ENCODE data around the gene SLC26A9. TPM values are rescaled to one million over a fixed set of nuclear protein-coding genes. Genes with fewer than 3 reads are reported as not detected.
"Not testable (repeated sequence)": the region's sequence is repeated elsewhere in the genome, so short reads cannot be mapped to it uniquely, and the experiment has no call there.

Gene SLC26A9
- total RNA-seq, 1 donor from 2014 or later = not detected

DNA sequence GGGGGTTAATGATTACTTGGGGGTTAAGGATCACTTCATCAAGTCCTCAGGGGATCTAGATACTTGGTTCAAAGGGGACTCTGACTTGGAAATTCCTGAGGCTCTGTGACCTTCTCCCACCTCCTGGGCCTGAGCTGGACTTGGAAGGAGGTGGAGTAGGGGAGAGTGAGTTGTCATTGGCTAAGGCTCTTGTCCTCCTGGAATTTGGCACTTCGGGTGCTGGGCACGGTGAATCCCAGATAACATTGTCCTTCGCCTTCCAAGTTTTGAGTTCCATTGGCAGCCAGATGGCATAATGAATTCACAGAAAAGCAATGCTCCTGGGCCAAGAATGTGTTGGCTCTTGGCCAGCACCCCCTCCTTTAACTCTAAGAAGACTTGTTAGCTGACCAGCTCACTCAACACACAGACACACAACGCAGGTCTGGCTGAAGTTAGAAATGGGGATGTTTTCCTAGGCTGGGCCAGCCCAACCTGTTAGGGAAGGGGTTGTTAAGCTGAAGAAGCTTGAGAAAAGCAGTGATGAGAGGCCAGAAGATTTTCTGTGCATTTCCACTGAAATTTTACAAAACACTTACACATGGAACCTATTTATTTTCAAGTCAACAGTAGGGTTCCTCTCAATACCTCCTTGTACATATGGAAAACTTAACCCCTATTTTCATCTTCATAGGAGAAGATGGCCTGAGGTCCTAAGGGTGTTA lies 29.7 kb downstream of the SLC26A9 start:
- no peaks in the 10 kb centered on the region for H3K36me3 Mint-ChIP-seq
- Histone ChIP-seq H3K4me2 (no peak overlapping the region), H3K27me3 (no peaks in the 10 kb centered on the region), H3K9ac (no peak overlapping the region), H3K27ac (no peak overlapping the region), H3K4me3 (no peak overlapping the region), H4K20me1 (ENCODE audit: low read depth) (no peaks in the 10 kb centered on the region), H2AFZ (replicated peaks) (no peak overlapping the region), H3K9me3 (ENCODE audit: low read depth) (no peaks in the 10 kb centered on the region), H3F3A (ENCODE audit: low read depth) (no peaks in the 10 kb centered on the region), H3K4me1 (no peaks in the 10 kb centered on the region), H3K36me3 (no peaks in the 10 kb centered on the region), H3K79me2 (ENCODE audit: low read depth) (no peaks in the 10 kb centered on the region)
- TF ChIP-seq, protein P1, sequence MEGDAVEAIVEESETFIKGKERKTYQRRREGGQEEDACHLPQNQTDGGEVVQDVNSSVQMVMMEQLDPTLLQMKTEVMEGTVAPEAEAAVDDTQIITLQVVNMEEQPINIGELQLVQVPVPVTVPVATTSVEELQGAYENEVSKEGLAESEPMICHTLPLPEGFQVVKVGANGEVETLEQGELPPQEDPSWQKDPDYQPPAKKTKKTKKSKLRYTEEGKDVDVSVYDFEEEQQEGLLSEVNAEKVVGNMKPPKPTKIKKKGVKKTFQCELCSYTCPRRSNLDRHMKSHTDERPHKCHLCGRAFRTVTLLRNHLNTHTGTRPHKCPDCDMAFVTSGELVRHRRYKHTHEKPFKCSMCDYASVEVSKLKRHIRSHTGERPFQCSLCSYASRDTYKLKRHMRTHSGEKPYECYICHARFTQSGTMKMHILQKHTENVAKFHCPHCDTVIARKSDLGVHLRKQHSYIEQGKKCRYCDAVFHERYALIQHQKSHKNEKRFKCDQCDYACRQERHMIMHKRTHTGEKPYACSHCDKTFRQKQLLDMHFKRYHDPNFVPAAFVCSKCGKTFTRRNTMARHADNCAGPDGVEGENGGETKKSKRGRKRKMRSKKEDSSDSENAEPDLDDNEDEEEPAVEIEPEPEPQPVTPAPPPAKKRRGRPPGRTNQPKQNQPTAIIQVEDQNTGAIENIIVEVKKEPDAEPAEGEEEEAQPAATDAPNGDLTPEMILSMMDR (IDR thresholded peaks at IDR 0.05) = no peak
- TF ChIP-seq EZH2phosphoT487 (IDR thresholded peaks at IDR 0.05) (no peak), EZH2 (IDR thresholded peaks at IDR 0.05) (no peak)
- no peak for DNase-seq (ENCODE audit: low spot score)
- peaks cover 13% of the 10 kb centered on the region for H3K27me3 Mint-ChIP-seq (ENCODE audit: insufficient read depth, low read depth)
- no peak overlapping the region for H3K4me3 Mint-ChIP-seq
- no peak overlapping the region for H3K27ac Mint-ChIP-seq
- H3K4me1 Mint-ChIP-seq = no peaks in the 10 kb centered on the region
- no peaks in the 10 kb centered on the region for H3K9me3 Mint-ChIP-seq

- Mint-ChIP-seq H3K4me3 (no peak overlapping the region), H3K9me3 (peaks cover 16% of the 10 kb centered on the region), H3K4me1 (no peaks in the 10 kb centered on the region), H3K27ac (no peak overlapping the region), H3K36me3 (no peaks in the 10 kb centered on the region), H3K27me3 (ENCODE audit: insufficient read depth, low read depth) (peaks cover 9% of the 10 kb centered on the region)
- no peak overlapping the region for H3K9ac ChIP-seq
- H2AFZ ChIP-seq (replicated peaks) = no peak overlapping the region
- no peaks in the 10 kb centered on the region for H4K20me1 ChIP-seq (ENCODE audit: low read depth)
- peaks cover 10% of the 10 kb centered on the region for H3K9me3 ChIP-seq (ENCODE audit: low read depth)
- peak; percentile 43 for DNase-seq (ENCODE audit: low spot score)
- H3K79me2 ChIP-seq (ENCODE audit: low read depth) = no peaks in the 10 kb centered on the region
- no peaks in the 10 kb centered on the region for H3F3A ChIP-seq (ENCODE audit: low read depth)
- H3K4me2 ChIP-seq = no peak overlapping the region
- TF ChIP-seq EZH2phosphoT487 (IDR thresholded peaks at IDR 0.05) = no peak
- TF ChIP-seq, protein P1 (IDR thresholded peaks at IDR 0.05) = peak; percentile 64
- H3K4me3 ChIP-seq = no peak overlapping the region
- no peaks in the 10 kb centered on the region for H3K27me3 ChIP-seq
- H3K36me3 ChIP-seq = no peaks in the 10 kb centered on the region
- H3K27ac ChIP-seq = no peak overlapping the region
- H3K4me1 ChIP-seq = no peaks in the 10 kb centered on the region
Measured at GRCh38 chr1:205907794-205908193, 35.5 kb downstream of the SLC26A9 start.

GRCh38 chr1:205905095-205905494 lies 38.2 kb downstream of the SLC26A9 start:
- H4K20me1 ChIP-seq (ENCODE audit: low read depth); H3K27ac ChIP-seq; H2AFZ ChIP-seq (replicated peaks); H3K36me3 Mint-ChIP-seq; H3K4me1 ChIP-seq; H3F3A ChIP-seq (ENCODE audit: low read depth); H3K4me1 Mint-ChIP-seq; H3K9ac ChIP-seq; H3K4me2 ChIP-seq; H3K27me3 ChIP-seq; H3K27ac Mint-ChIP-seq; H3K4me3 ChIP-seq; H3K4me3 Mint-ChIP-seq; H3K36me3 ChIP-seq; H3K79me2 ChIP-seq (ENCODE audit: low read depth); DNase-seq (ENCODE audit: low spot score): not testable (repeated sequence)
- Mint-ChIP-seq H3K9me3 (peaks cover 37% of the 10 kb centered on the region), H3K27me3 (ENCODE audit: insufficient read depth, low read depth) (peaks cover 12% of the 10 kb centered on the region)
- H3K9me3 ChIP-seq (ENCODE audit: low read depth) = peaks cover 16% of the 10 kb centered on the region

DNA sequence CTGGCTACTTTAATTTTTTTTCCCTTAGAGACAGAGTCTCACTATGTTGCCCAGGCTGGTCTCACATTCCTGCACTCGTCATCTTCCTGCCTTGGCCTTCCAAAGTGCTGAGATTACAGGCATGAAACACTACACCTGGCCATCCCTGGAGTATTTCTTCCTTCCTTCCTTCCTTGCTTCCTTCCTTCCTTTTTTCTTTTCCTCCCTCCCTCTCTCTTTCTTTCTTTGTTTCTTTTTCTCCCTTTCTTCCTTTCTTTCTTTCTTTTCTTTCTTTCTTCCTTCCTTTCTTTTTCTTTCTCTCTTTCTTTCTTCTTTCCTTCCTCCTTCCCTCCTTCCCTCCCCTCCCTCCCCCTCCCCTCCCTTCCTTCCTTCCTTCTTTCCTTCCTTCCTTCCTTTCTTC lies 46.9 kb downstream of the SLC26A9 start:
- H3K4me1 Mint-ChIP-seq = peaks cover 10% of the 10 kb centered on the region
- no peak overlapping the region for H3K4me3 Mint-ChIP-seq
- no peak overlapping the region for H3K4me3 ChIP-seq
- H3K27ac ChIP-seq = no peak overlapping the region
- TF ChIP-seq EZH2 (IDR thresholded peaks at IDR 0.05) (no peak), EZH2phosphoT487 (IDR thresholded peaks at IDR 0.05) (no peak)
- TF ChIP-seq, protein P1 (IDR thresholded peaks at IDR 0.05) = no peak
- no peaks in the 10 kb centered on the region for H3K9me3 ChIP-seq (ENCODE audit: low read depth)
- no peaks in the 10 kb centered on the region for H3K79me2 ChIP-seq (ENCODE audit: low read depth)
- no peaks in the 10 kb centered on the region for H3K27me3 Mint-ChIP-seq (ENCODE audit: insufficient read depth, low read depth)
- H2AFZ ChIP-seq (replicated peaks) = no peak overlapping the region
- no peaks in the 10 kb centered on the region for H3K27me3 ChIP-seq
- no peak overlapping the region for H3K4me2 ChIP-seq
- H3F3A ChIP-seq (ENCODE audit: low read depth) = no peaks in the 10 kb centered on the region
- peaks cover 38% of the 10 kb centered on the region for H3K36me3 Mint-ChIP-seq
- H3K4me1 ChIP-seq = no peaks in the 10 kb centered on the region
- DNase-seq (ENCODE audit: low spot score) = no peak
- H3K27ac Mint-ChIP-seq = no peak overlapping the region
- H3K36me3 ChIP-seq = peaks cover 4% of the 10 kb centered on the region
- no peaks in the 10 kb centered on the region for H4K20me1 ChIP-seq (ENCODE audit: low read depth)
- no peak overlapping the region for H3K9ac ChIP-seq
- peaks cover 37% of the 10 kb centered on the region for H3K9me3 Mint-ChIP-seq

- H3K9ac ChIP-seq; H3K27me3 ChIP-seq; H3K27ac ChIP-seq; H3K4me3 ChIP-seq; H3K27me3 Mint-ChIP-seq (ENCODE audit: insufficient read depth, low read depth); H3F3A ChIP-seq (ENCODE audit: low read depth); H3K79me2 ChIP-seq (ENCODE audit: low read depth); H3K4me1 ChIP-seq; H2AFZ ChIP-seq (replicated peaks); H3K36me3 ChIP-seq; DNase-seq (ENCODE audit: low spot score); H3K4me3 Mint-ChIP-seq; H4K20me1 ChIP-seq (ENCODE audit: low read depth); H3K4me2 ChIP-seq; H3K9me3 ChIP-seq (ENCODE audit: low read depth); H3K27ac Mint-ChIP-seq: not testable (repeated sequence)
- peaks cover 10% of the 10 kb centered on the region for H3K4me1 Mint-ChIP-seq
- peaks cover 37% of the 10 kb centered on the region for H3K36me3 Mint-ChIP-seq
- peaks cover 33% of the 10 kb centered on the region for H3K9me3 Mint-ChIP-seq
Measured at GRCh38 chr1:205894119-205894518, 49.1 kb downstream of the SLC26A9 start.

GRCh38 chr1:205892175-205892574 lies 51.1 kb downstream of the SLC26A9 start:
- H3K27me3 ChIP-seq; H3K4me2 ChIP-seq; H3K9me3 ChIP-seq (ENCODE audit: low read depth); H3F3A ChIP-seq (ENCODE audit: low read depth); H3K4me3 Mint-ChIP-seq; H2AFZ ChIP-seq (replicated peaks); H3K27ac Mint-ChIP-seq; H3K79me2 ChIP-seq (ENCODE audit: low read depth); H4K20me1 ChIP-seq (ENCODE audit: low read depth); H3K27me3 Mint-ChIP-seq (ENCODE audit: insufficient read depth, low read depth); DNase-seq (ENCODE audit: low spot score); H3K4me3 ChIP-seq; H3K4me1 ChIP-seq; H3K27ac ChIP-seq; H3K9ac ChIP-seq; H3K36me3 ChIP-seq: not testable (repeated sequence)
- Mint-ChIP-seq H3K4me1 (peaks cover 10% of the 10 kb centered on the region), H3K36me3 (peaks cover 28% of the 10 kb centered on the region), H3K9me3 (peaks cover 16% of the 10 kb centered on the region)
